K562 (cell line): ENCODE data around the gene RAB25.

Experiments
- HMG20B ChIP-seq: fragments of 250-450 bp; sonication (Bioruptor Pico); IDR thresholded peaks from 2 replicates; pipeline ENCODE4 v1.5.0; 2021; ENCODE audit warnings: mild to moderate bottlenecking
- KAT7 ChIP-seq: sonication (generic); formaldehyde crosslinking; IDR thresholded peaks from 2 replicates; pipeline ENCODE4 v1.8.0; 2022; ENCODE audit warnings: missing genetic modification reagents, mild to moderate bottlenecking, borderline replicate concordance
- POLR2AphosphoS5 ChIP-seq: IDR thresholded peaks from 2 replicates; pipeline ENCODE4 v1.6.1; 2011; ENCODE audit warnings: mild to moderate bottlenecking, low read depth, low read length, moderate library complexity; ENCODE audit not compliant: control insufficient read depth, insufficient read depth
- POLR3G ChIP-seq: IDR thresholded peaks from 2 replicates; pipeline ENCODE4 v1.6.1; 2011; ENCODE audit not compliant: insufficient read length, insufficient replicate concordance; ENCODE audit errors: extremely low read depth
- SRF ChIP-seq, 2 experiments: fragments of 250-450, 450-650 bp in 1 of 2; sonication (Bioruptor Pico) in 1 of 2; sonication (generic) in 1 of 2; formaldehyde crosslinking; IDR thresholded peaks; 2 replicates each; pipeline versions ENCODE4 v1.5.0 to v1.5.1; 2020 to 2022; ENCODE audit warnings: mild to moderate bottlenecking in 1 of 2, missing genetic modification reagents in 1 of 2
- ZNF197 ChIP-seq: fragments of 200-800 bp; sonication (Bioruptor generic); IDR thresholded peaks from 2 replicates; pipeline ENCODE4 v1.6.1; 2016; ENCODE audit warnings: low read depth, missing genetic modification characterization, missing compliant biosample characterization
- ZNF23 ChIP-seq: fragments of 250-450 bp; sonication (Bioruptor Pico); IDR thresholded peaks from 2 replicates; pipeline ENCODE4 v1.4.0; 2020; ENCODE audit warnings: mild to moderate bottlenecking
- ZNF274 ChIP-seq: IDR thresholded peaks from 2 replicates; pipeline ENCODE4 v1.6.1; 2011; ENCODE audit warnings: low read depth, mild to moderate bottlenecking, low read length, moderate library complexity, borderline replicate concordance
- TF ChIP-seq, protein P1 (sequence below), 3 experiments: IDR thresholded peaks in 2 of 3; conservative IDR thresholded peaks in 1 of 3; 2 replicates each; pipeline ENCODE4 v1.5.1; 2011 to 2012; ENCODE audit warnings: low read length in 3 of 3, mild to moderate bottlenecking in 3 of 3, control low read depth in 2 of 3, improper control_type of control experiment in 1 of 3, inconsistent platforms in 1 of 3, low read depth in 1 of 3, mixed read lengths in 1 of 3, moderate library complexity in 1 of 3; ENCODE audit not compliant: insufficient read depth in 2 of 3

DNA sequence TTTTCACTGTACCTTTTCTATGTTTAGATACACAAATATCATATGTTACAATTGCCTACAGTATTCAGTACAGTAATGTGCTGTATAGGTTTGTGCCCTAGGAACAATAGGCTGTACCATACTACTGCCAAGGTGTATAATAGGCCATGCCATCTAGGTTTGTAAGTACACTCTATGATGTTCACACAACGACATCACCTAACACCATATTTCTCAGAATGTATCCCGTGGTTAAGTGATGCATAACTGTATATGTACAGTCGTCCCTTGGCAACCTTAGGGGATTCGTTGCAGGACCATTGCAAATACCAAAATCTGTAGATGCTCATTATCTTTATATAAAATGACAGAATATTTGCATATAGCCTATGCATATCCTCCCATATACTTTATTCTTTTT, 34.4 kb upstream of the RAB25 start:
- TF ChIP-seq HMG20B (CRISPR knock-in tag) = no peak
- TF ChIP-seq SRF (CRISPR knock-in tag; IDR thresholded peaks at IDR 0.05) = no peak
- TF ChIP-seq POLR3G = no peak
- TF ChIP-seq POLR2AphosphoS5 = no peak
- TF ChIP-seq, protein P1, sequence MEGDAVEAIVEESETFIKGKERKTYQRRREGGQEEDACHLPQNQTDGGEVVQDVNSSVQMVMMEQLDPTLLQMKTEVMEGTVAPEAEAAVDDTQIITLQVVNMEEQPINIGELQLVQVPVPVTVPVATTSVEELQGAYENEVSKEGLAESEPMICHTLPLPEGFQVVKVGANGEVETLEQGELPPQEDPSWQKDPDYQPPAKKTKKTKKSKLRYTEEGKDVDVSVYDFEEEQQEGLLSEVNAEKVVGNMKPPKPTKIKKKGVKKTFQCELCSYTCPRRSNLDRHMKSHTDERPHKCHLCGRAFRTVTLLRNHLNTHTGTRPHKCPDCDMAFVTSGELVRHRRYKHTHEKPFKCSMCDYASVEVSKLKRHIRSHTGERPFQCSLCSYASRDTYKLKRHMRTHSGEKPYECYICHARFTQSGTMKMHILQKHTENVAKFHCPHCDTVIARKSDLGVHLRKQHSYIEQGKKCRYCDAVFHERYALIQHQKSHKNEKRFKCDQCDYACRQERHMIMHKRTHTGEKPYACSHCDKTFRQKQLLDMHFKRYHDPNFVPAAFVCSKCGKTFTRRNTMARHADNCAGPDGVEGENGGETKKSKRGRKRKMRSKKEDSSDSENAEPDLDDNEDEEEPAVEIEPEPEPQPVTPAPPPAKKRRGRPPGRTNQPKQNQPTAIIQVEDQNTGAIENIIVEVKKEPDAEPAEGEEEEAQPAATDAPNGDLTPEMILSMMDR (IDR thresholded peaks at IDR 0.05 in 2 of 3, conservative IDR thresholded peaks at IDR 0.05 in 1 of 3; ENCODE audit: insufficient read depth in 2 of 3, low read depth in 1 of 3, low read length in 3 of 3) = no peak
- TF ChIP-seq ZNF274 = no peak
- TF ChIP-seq ZNF23 (CRISPR knock-in tag) = no peak
- TF ChIP-seq KAT7 (CRISPR knock-in tag) = no peak
- no peak for TF ChIP-seq ZNF197 (CRISPR knock-in tag)
